Measurements from ENCODE around the gene SYT8.

SYT8 gene

GRCh38 chr11:1847006-1847735 lies 12.4 kb downstream of the SYT8 start:
- DNase-seq: no peak

GRCh38 chr11:1847926-1848639 lies 13.3 kb downstream of the SYT8 start:
- DNase-seq: no peak

GRCh38 chr11:1848640-1849430 lies 14.0 kb downstream of the SYT8 start:
- DNase-seq: no peak

- no peak for DNase-seq
Observed at GRCh38 chr11:1851468-1852180, 16.8 kb downstream of the SYT8 start.

GRCh38 chr11:1852271-1852876 lies 17.6 kb downstream of the SYT8 start:
- no peak for DNase-seq

GRCh38 chr11:1852877-1853276 lies 18.1 kb downstream of the SYT8 start, which contains the start of gene LSP1:
Gene LSP1, plus strand, starts transcription at chr11:1853084. Its CDS starts 61 bp downstream, at chr11:1853145.
- peak; percentile 69 for DNase-seq

GRCh38 chr11:1853376-1854131 lies 18.8 kb downstream of the SYT8 start:
- no peak for DNase-seq

GRCh38 chr11:1854132-1854948 lies 19.6 kb downstream of the SYT8 start:
- no peak for DNase-seq

- DNase-seq: no peak
Observed at GRCh38 chr11:1854949-1855885, 20.4 kb downstream of the SYT8 start.

- DNase-seq: no peak
Observed at GRCh38 chr11:1855886-1856265, 21.1 kb downstream of the SYT8 start.

GRCh38 chr11:1856306-1857005 lies 21.7 kb downstream of the SYT8 start:
- no peak for DNase-seq

GRCh38 chr11:1857064-1857463 lies 22.3 kb downstream of the SYT8 start:
- no peak for DNase-seq

GRCh38 chr11:1858154-1858553 lies 23.4 kb downstream of the SYT8 start:
- no peak for DNase-seq

- no peak for DNase-seq
Observed at GRCh38 chr11:1858576-1858975, 23.8 kb downstream of the SYT8 start.

GRCh38 chr11:1859004-1859403 lies 24.2 kb downstream of the SYT8 start:
- DNase-seq: no peak

GRCh38 chr11:1860108-1860507 lies 25.3 kb downstream of the SYT8 start:
- DNase-seq: no peak

GRCh38 chr11:1861435-1862411 lies 26.9 kb downstream of the SYT8 start:
- DNase-seq: no peak

Data from NK-92 treated with Interleukin-12 subunit alpha and Interleukin-12 subunit beta, amount 100 ng/mL, for 24 hours (cell line).